Spinal cord (tissue), 10 donors: ENCODE results near the gene CRYAB. TPM values are rescaled to one million over a fixed set of nuclear protein-coding genes. Genes with fewer than 3 reads are reported as not detected.

Source experiments
- DNase-seq, 6 donors: peaks; one replicate each; pipeline versions ENCODE4 v3.0.0 to v3.0.0-alpha.2; 2013 to 2015; ENCODE audit warnings: low spot score in 6 of 6, low read depth in 4 of 6
- H3K27ac ChIP-seq: one replicate; pipeline ENCODE4 v1.5.1; 2013; ENCODE audit warnings: low read depth, low read length, control low read depth
- H3K27me3 ChIP-seq: one replicate; pipeline ENCODE4 v1.6.1; 2013; ENCODE audit warnings: low read length; ENCODE audit not compliant: control insufficient read depth, insufficient read depth
- H3K36me3 ChIP-seq: one replicate; pipeline ENCODE4 v1.6.1; 2013; ENCODE audit warnings: low read length; ENCODE audit not compliant: control insufficient read depth, insufficient read depth
- H3K4me1 ChIP-seq: one replicate; pipeline ENCODE4 v1.6.1; 2013; ENCODE audit warnings: low read length; ENCODE audit not compliant: control insufficient read depth, insufficient read depth
- H3K4me3 ChIP-seq: one replicate; pipeline ENCODE4 v1.5.1; 2013; ENCODE audit warnings: low read depth, low read length, control low read depth
- H3K9me3 ChIP-seq: one replicate; pipeline ENCODE4 v1.6.1; 2013; ENCODE audit warnings: low read length; ENCODE audit not compliant: control insufficient read depth, insufficient read depth
- WGBS: methylation state at CpG from one replicate; pipeline ENCODE4 v1.1.5; 2013; ENCODE audit warnings: missing lambda C conversion rate; ENCODE audit not compliant: insufficient coverage; 5-methylcytosine and 5-hydroxymethylcytosine counted together
- polyA plus RNA-seq, 2 donors: library from polyadenylated mRNA; unstranded; fragments of 120-200 nt; gene quantifications; one replicate each; pipeline ENCODE4 v1.2.1, GENCODE V29; 2013; ENCODE audit not compliant: insufficient read length in 2 of 2
- total RNA-seq, 2 donors: library from RNA; depleted of rRNA in 1 of 2; stranded (reverse); fragments of 120-200 nt in 1 of 2; fragments of >200 nt in 1 of 2; gene quantifications; one replicate each; pipeline versions ENCODE4 v1.2.3 to v1.2.4, GENCODE V29; 2013 to 2014
- donor health status: healthy.

CRYAB gene
- total and polyA plus RNA-seq, 4 donors: 85.2 to 126 (median 106) TPM

DNA sequence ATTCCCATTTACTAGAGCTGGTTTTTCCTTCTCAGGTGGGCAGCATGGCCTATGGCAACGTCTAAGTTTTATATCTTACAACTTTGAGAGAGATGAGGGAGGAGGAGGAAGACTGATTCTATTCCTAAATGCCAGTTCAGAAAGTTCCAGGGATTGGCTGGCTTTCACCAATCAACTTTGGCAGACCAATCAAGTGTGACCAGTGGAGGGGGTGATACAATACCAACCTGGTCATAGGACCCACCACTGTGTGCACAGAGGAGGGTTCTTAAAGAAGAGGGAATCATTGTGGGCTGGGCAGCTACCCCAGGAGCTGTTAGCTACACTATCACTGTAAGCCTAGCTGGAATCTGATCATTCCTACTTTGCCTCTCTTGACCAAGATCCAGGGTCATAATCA is 33.6 kb upstream of the CRYAB start:
- Histone ChIP-seq H3K36me3 (no peaks in the 10 kb centered on the region), H3K27ac (peak overlapping the region; percentile 54), H3K9me3 (no peaks in the 10 kb centered on the region), H3K4me1 (peaks cover 15% of the 10 kb centered on the region), H3K4me3 (no peak overlapping the region), H3K27me3 (no peaks in the 10 kb centered on the region)
- WGBS: no CpG with 5 or more reads among the region's 1 CpG
- DNase-seq: no peak

DNA sequence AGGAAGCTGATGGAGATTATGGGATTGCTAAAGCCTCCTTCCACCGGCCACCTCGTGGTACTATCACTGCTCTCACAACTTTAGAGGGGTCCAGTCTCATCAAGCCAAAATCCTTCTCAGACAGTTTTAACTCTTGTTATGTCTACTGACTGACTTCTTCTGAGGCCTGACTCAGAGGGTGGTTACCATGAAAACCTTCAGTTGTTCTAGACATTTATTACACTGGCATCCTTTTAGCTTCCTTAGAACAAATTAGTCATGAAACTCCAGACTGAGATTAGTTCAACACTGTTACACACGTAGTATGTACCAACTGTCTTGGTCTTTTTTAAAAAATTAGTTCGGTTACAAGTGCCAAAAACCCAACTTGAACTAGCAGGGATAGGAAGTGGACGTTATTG is 33.1 kb upstream of the CRYAB start:
- no peaks in the 10 kb centered on the region for H3K9me3 ChIP-seq
- DNase-seq: no peak

DNA sequence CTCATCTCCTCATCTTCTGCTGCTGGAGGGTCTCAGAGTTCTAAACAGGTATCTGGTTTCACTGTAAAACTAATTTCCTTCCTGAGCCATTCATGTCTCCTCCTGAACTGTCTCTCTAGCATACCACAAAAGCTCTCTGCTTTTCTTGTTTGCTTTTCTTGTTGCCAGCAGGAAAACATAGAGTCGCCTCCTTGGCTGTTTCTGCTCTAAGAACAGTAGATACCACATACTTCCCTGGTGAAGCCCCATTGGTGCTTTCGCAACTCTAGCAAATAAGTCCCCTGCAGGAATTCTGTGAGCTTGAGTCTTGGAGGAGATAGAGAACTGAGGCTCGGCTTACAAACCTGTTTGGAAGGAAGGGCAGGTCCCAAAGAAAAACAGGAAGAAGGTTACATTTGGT is 32.6 kb upstream of the CRYAB start:
- no peaks in the 10 kb centered on the region for H3K27me3 ChIP-seq
- DNase-seq: peak in 1 of 6 donors; percentile 45
- no peak overlapping the region for H3K4me3 ChIP-seq
- WGBS: 100% methylated on average over 1 of the region's 3 CpGs
- H3K4me1 ChIP-seq: peaks cover 15% of the 10 kb centered on the region
- H3K9me3 ChIP-seq: no peaks in the 10 kb centered on the region
- H3K36me3 ChIP-seq: no peaks in the 10 kb centered on the region
- H3K27ac ChIP-seq: peak overlapping the region; percentile 54

More for the DNA sequence above, 33.1 kb upstream of the CRYAB start:
- Histone ChIP-seq H3K36me3 (no peaks in the 10 kb centered on the region), H3K27me3 (no peaks in the 10 kb centered on the region), H3K4me3 (no peak overlapping the region), H3K27ac (peak overlapping the region; percentile 54), H3K4me1 (peaks cover 15% of the 10 kb centered on the region)
- WGBS: 80% methylated on average over 1 of the region's 5 CpGs

DNA sequence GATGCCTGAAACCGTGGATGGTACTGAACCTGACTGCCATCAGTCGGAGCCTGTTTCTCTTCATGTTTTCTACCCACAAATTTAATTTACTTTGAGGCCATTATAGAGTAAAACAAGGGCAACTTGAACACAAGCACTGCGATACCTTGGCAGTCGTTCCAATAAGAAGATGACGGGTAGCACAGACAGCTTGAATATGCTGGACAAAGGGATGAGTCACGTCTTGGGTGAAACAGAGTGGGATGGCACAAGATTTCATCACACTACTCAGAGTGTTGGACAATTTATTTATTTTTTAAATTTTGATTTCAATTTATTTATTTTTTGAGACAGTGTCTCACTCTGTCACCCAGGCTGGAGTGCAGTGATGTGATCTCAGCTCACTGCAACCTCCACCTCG is 31.3 kb upstream of the CRYAB start:
- Histone ChIP-seq H3K27me3 (no peaks in the 10 kb centered on the region), H3K27ac (no peak overlapping the region), H3K9me3 (no peaks in the 10 kb centered on the region), H3K36me3 (no peaks in the 10 kb centered on the region), H3K4me3 (no peak overlapping the region), H3K4me1 (peaks cover 23% of the 10 kb centered on the region)
- DNase-seq: no peak
- WGBS: 80% methylated on average over 1 of the region's 7 CpGs

DNA sequence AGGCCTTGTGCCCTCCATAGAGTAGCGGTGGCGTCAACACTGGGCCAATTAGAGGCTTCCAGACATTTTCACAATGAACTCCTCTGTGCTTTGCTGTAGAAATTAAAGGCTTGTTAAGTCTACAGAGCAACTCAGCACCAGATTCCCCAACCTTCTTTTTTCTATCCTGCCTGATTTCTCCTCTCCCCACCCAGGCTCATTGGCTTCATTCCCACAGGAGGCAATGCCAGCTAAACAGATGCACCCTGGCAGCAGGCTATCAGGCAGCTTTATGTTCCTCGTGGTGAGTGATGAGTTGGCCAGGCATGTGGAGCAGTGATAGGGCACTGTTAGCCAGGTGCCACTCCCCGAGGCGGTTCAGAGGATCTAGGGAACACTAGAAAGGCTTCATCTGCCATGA is 30.4 kb upstream of the CRYAB start:
- H3K4me3 ChIP-seq: no peak overlapping the region
- H3K4me1 ChIP-seq: peaks cover 31% of the 10 kb centered on the region
- no peaks in the 10 kb centered on the region for H3K36me3 ChIP-seq
- no peaks in the 10 kb centered on the region for H3K27me3 ChIP-seq
- peak overlapping the region; percentile 36 for H3K27ac ChIP-seq
- peak in 4 of 6 donors; percentile 57 to 95 (median 74) for DNase-seq
- 23% methylated on average over 3 of the region's 5 CpGs for WGBS
- no peaks in the 10 kb centered on the region for H3K9me3 ChIP-seq

- Histone ChIP-seq H3K9me3 (no peaks in the 10 kb centered on the region), H3K4me1 (peaks cover 40% of the 10 kb centered on the region), H3K36me3 (no peaks in the 10 kb centered on the region), H3K27me3 (no peaks in the 10 kb centered on the region), H3K27ac (no peak overlapping the region), H3K4me3 (no peak overlapping the region)
- peak in 2 of 6 donors; percentile 54 to 68 for DNase-seq
- WGBS: no CpG with 5 or more reads among the region's 4 CpGs
Measured at GRCh38 chr11:111939836-111940604, 28.4 kb upstream of the CRYAB start.

GRCh38 chr11:111938687-111939160 is 27.2 kb upstream of the CRYAB start:
- WGBS: 33% methylated on average over 5 of the region's 7 CpGs
- H3K27me3 ChIP-seq: no peaks in the 10 kb centered on the region
- peak overlapping the region; percentile 94 for H3K27ac ChIP-seq
- peak in 2 of 6 donors; percentile 43 to 57 for DNase-seq
- H3K4me3 ChIP-seq: peak overlapping the region; percentile 79
- H3K9me3 ChIP-seq: no peaks in the 10 kb centered on the region
- H3K4me1 ChIP-seq: peaks cover 40% of the 10 kb centered on the region
- no peaks in the 10 kb centered on the region for H3K36me3 ChIP-seq

DNA sequence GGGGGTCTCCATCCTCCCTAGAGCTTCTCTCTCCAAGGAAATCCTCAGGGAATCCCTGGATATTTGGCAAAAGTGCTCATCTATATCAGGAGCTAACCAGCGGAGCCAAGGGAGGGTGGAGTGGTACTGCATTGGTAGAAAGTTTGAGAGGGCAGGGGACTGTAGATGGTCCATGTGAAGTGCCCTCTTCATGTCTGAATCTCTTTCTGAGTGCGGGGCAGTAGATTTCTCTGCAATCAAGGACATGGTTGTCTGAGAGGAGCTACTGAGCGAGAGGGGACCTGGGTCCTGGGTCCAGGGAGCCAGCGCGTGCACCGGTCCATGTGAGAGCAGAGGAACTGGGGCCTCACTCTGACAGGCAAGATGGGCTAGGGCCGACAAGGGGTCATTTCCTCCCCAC is 26.3 kb upstream of the CRYAB start:
- Histone ChIP-seq H3K4me1 (peaks cover 40% of the 10 kb centered on the region), H3K36me3 (no peaks in the 10 kb centered on the region), H3K9me3 (no peaks in the 10 kb centered on the region), H3K27me3 (no peaks in the 10 kb centered on the region), H3K27ac (peak overlapping the region; percentile 94), H3K4me3 (peak overlapping the region; percentile 79)
- 46% methylated on average over 5 of the region's 7 CpGs for WGBS
- DNase-seq: peak in 2 of 6 donors; percentile 41 to 71

DNA sequence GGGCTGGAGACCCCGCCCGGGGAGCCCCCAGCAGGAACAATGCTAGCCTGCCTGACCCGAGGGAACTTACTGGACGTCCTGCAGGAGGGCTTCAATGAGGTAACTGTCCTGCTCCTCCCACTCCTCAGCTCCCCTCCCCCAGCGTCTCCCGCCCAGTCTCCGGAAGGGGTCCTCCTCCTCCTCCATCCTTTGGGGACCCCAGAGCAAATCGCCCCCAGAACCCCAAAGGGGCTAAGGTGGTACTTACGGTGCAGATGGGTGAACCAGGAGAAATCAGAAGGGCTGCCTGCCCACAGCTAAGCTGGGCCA is 25.8 kb upstream of the CRYAB start:
- Histone ChIP-seq H3K4me1 (peaks cover 40% of the 10 kb centered on the region), H3K36me3 (no peaks in the 10 kb centered on the region)
- WGBS: 0% methylated on average over 4 of the region's 9 CpGs

DNA sequence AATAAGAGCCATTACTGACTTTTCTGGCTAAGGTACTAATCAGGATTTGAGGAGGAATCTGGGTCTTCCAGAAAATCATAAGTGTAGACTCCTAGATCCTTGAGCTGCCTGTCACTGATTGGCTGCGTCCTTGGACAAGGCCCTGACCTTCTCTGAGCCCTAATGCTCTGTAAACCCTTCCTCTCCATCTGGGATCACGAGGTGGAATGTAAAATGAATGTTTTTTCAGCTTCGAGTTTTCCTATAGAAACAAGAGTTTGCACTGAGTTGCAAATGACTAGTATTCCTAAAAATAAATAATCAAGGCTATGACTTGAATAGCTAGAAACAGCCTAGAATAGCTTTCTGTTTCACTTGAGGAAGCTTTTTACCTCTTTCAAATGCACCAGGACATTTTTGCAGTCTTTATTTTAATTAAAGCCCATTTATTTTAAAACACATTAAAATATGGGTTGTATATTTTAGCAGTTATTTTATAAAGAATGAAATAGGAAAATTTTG is 24.5 kb upstream of the CRYAB start:
- H3K4me1 ChIP-seq: peaks cover 34% of the 10 kb centered on the region
- no peaks in the 10 kb centered on the region for H3K9me3 ChIP-seq
- DNase-seq: no peak
- peak overlapping the region; percentile 83 for H3K27ac ChIP-seq
- no peaks in the 10 kb centered on the region for H3K27me3 ChIP-seq
- H3K36me3 ChIP-seq: no peaks in the 10 kb centered on the region
- peak overlapping the region; percentile 79 for H3K4me3 ChIP-seq
- no CpG with 5 or more reads among the region's 3 CpGs for WGBS

More for the DNA sequence above, 25.8 kb upstream of the CRYAB start:
- Histone ChIP-seq H3K27me3 (no peaks in the 10 kb centered on the region), H3K27ac (peak overlapping the region; percentile 94), H3K4me3 (peak overlapping the region; percentile 79), H3K9me3 (no peaks in the 10 kb centered on the region)
- DNase-seq: no peak
